Esophagus muscularis mucosa (tissue), 3 donors: ENCODE results near the gene IRF8.

Source experiments
- CTCF ChIP-seq, 3 experiments: fragments of 200-600 bp in 2 of 3; fragments of 450-650 bp in 1 of 3; sonication (generic) in 2 of 3; IDR thresholded peaks; one replicate each; pipeline ENCODE4 v1.5.1; 2017 to 2019; ENCODE audit warnings: antibody characterized with exemption in 3 of 3, mild to moderate bottlenecking in 2 of 3, moderate library complexity in 1 of 3
- POLR2A ChIP-seq: fragments of 450-650 bp; IDR thresholded peaks from one replicate; pipeline ENCODE4 v1.6.1; 2017; ENCODE audit warnings: antibody characterized with exemption, moderate library complexity, mild to moderate bottlenecking, low read depth

GRCh38 chr16:85872734-85873133 lies 26.2 kb upstream of the IRF8 start:
- no peak for TF ChIP-seq POLR2A
- no peak for TF ChIP-seq CTCF (IDR thresholded peaks at IDR 0.05)
